ENCODE data around the gene RAPGEF4.

DNA sequence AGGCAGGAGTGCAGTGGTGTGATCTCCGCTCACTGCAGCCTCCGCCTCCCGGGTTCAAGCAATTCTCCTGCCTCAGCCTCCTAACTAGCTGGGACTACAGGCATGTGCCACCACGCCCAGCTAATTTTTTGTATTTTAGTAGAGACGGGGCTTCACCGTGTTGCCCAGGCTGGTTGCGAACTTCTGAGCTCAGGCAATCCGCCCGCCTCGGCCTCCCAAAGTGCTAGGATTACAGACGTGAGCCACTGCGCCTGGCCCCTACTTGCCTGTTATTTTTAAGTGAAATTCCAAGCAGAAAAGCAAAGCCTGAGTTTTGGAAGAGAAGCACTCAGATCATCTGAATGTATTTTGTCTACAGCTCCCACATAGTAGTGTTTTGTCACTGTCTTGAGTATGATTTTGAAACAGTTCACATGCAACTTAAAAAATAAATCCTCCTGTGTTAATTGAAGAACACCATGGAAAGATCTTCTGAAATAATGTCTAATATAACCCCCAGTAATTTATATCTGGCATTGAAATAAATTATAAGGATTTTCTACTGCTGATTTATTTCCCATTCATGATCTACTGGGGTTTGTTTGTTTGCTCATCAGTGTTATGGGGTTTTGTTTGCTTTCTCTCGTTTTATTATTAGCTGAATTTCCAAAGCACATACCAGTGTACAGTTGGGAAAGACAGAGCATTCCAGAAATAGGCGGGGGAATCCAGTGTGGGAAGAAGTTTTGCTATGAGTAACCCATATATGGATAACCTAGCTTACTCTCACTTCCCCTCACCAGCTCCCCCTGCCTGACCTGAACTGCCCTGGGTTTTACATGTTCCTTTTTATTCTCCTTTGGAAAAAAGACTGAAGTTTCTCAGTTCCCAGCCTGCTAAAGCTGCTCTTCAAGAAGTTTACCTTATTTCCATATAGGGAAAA is 259.9 kb downstream of the RAPGEF4 start:
- TF ChIP-seq ZNF140 (tag by site-specific recombination; IDR thresholded peaks at IDR 0.05) (no peak), TRIM28 (IDR thresholded peaks at IDR 0.05; ENCODE audit: borderline replicate concordance, low read length) (no peak)
